Activated B cell treated with CpG ODN at 0.5 μM for 24 hours (primary cell): ENCODE results near the gene RSBN1. TPM values are rescaled to one million over a fixed set of nuclear protein-coding genes. Genes with fewer than 3 reads are reported as not detected.

ENCODE experiments used
- ATAC-seq: fragments of 200-7000 bp; cut with Tn5 transposase; one replicate; pipeline ENCODE4 v1.10.0; 2021; ENCODE audit warnings: low read depth, mild to moderate bottlenecking, moderate library complexity
- CTCF ChIA-PET: fragments of 350-600 bp; sonication (Branson Sonifier 250); formaldehyde crosslinking; loops from one replicate; lab custom pipeline; 2021; ENCODE audit warnings: antibody characterized with exemption; lab: Charles Lee
- POLR2A ChIA-PET: fragments of 350-600 bp; sonication (Branson Sonifier 250); formaldehyde crosslinking; loops from one replicate; lab custom pipeline; 2021; ENCODE audit warnings: antibody characterized with exemption; lab: Charles Lee
- DNase-seq: peaks from one replicate; pipeline ENCODE4 v3.0.0; 2022
- H3K27ac Mint-ChIP-seq: one replicate; pipeline ENCODE4 v1.8.0; 2020; ENCODE audit warnings: mixed read lengths
- H3K27me3 Mint-ChIP-seq: one replicate; pipeline ENCODE4 v1.8.0; 2021; ENCODE audit warnings: mixed read lengths
- H3K36me3 Mint-ChIP-seq: one replicate; pipeline ENCODE4 v1.8.0; 2021; ENCODE audit warnings: low read depth, mixed read lengths
- H3K4me1 Mint-ChIP-seq: one replicate; pipeline ENCODE4 v1.8.0; 2021; ENCODE audit warnings: mixed read lengths
- H3K4me3 Mint-ChIP-seq: one replicate; pipeline ENCODE4 v1.8.0; 2020; ENCODE audit warnings: mild to moderate bottlenecking, mixed read lengths
- H3K9me3 Mint-ChIP-seq: one replicate; pipeline ENCODE4 v1.8.0; 2020; ENCODE audit warnings: mixed read lengths
- CTCF ChIP-seq: fragments of 200-600 bp; IDR thresholded peaks from one replicate; pipeline ENCODE4 v1.8.0; 2022; ENCODE audit warnings: antibody characterized with exemption, mild to moderate bottlenecking
- intact Hi-C: fragments of 100-400 bp; cut with micrococcal nuclease; formaldehyde crosslinking; loops from one replicate; pipeline ENCODE4 v1.15.1; 2024
- total RNA-seq: library from RNA; stranded (reverse); gene quantifications from 2 replicates; pipeline ENCODE4 v1.2.3, GENCODE V29; 2022

Gene RSBN1
- total RNA-seq, 1 donor from 2014 or later, result 29.1 TPM

GRCh38 chr1:113769601-113769970, 42.7 kb downstream of the RSBN1 start:
- Mint-ChIP-seq H3K9me3 (no peaks in the 10 kb centered on the region), H3K4me3 (no peak overlapping the region), H3K4me1 (peaks cover 12% of the 10 kb centered on the region), H3K36me3 (peaks cover 63% of the 10 kb centered on the region), H3K27me3 (no peaks in the 10 kb centered on the region), H3K27ac (no peak overlapping the region)
- intact Hi-C loops, result loop anchor here (2.0 kb wide), 1 partner anchor 13 kb away; no protein-coding TSS in a partner anchor
- no peak for TF ChIP-seq CTCF
- ChIA-PET POLR2A (interaction anchor here (0.6 kb wide), 1 partner anchor 10 kb away, joined by 12 read pairs; the partner anchor contains the start of gene PHTF1), CTCF (interaction anchor here (0.6 kb wide), 1 partner anchor 869 kb away, joined by 3 read pairs; no protein-coding TSS in a partner anchor)
- DNase-seq, result no peak
- no peak for ATAC-seq

GRCh38 chr1:113768916-113769600, 43.2 kb downstream of the RSBN1 start:
- no peak overlapping the region for H3K4me3 Mint-ChIP-seq
- H3K9me3 Mint-ChIP-seq, result no peaks in the 10 kb centered on the region
- intact Hi-C loops, result loop anchor here (2.0 kb wide), 1 partner anchor 14 kb away; no protein-coding TSS in a partner anchor
- POLR2A ChIA-PET, result interaction anchor here (0.6 kb wide), 2 partner anchors 9 kb away, joined by 5 to 12 read pairs; partner anchors contain the start of gene PHTF1
- no peak for ATAC-seq
- no peak for TF ChIP-seq CTCF
- H3K4me1 Mint-ChIP-seq, result peaks cover 12% of the 10 kb centered on the region
- CTCF ChIA-PET, result no interaction called here
- no peaks in the 10 kb centered on the region for H3K27me3 Mint-ChIP-seq
- DNase-seq, result no peak
- H3K36me3 Mint-ChIP-seq, result peaks cover 66% of the 10 kb centered on the region
- peak overlapping the region; percentile 62 for H3K27ac Mint-ChIP-seq

GRCh38 chr1:113765306-113766230, 46.7 kb downstream of the RSBN1 start:
- ChIA-PET POLR2A (interaction anchor here (0.6 kb wide), 1 partner anchor 7 kb away, joined by 4 read pairs; no protein-coding TSS in a partner anchor), CTCF (no interaction called here)
- H3K27me3 Mint-ChIP-seq, result no peaks in the 10 kb centered on the region

GRCh38 chr1:113763661-113764060, 48.6 kb downstream of the RSBN1 start:
- no peaks in the 10 kb centered on the region for H3K27me3 Mint-ChIP-seq
- H3K4me3 Mint-ChIP-seq, result no peak overlapping the region
- TF ChIP-seq CTCF, result no peak
- intact Hi-C loops, result no loop called here
- H3K4me1 Mint-ChIP-seq, result peaks cover 8% of the 10 kb centered on the region
- ATAC-seq (no peak), DNase-seq (no peak)
- POLR2A ChIA-PET, result interaction anchor here (1.3 kb wide), 1 partner anchor 49 kb away, joined by 3 read pairs; the partner anchor contains the start of gene RSBN1
- peaks cover 59% of the 10 kb centered on the region for H3K36me3 Mint-ChIP-seq
- H3K9me3 Mint-ChIP-seq, result no peaks in the 10 kb centered on the region
- CTCF ChIA-PET, result no interaction called here
- no peak overlapping the region for H3K27ac Mint-ChIP-seq

More at GRCh38 chr1:113765306-113766230, 46.7 kb downstream of the RSBN1 start:
- DNase-seq, result no peak
- peaks cover 12% of the 10 kb centered on the region for H3K4me1 Mint-ChIP-seq
- H3K27ac Mint-ChIP-seq, result no peak overlapping the region
- no peak for ATAC-seq
- peaks cover 62% of the 10 kb centered on the region for H3K36me3 Mint-ChIP-seq
- H3K4me3 Mint-ChIP-seq, result no peak overlapping the region
- intact Hi-C loops, result no loop called here
- H3K9me3 Mint-ChIP-seq, result no peaks in the 10 kb centered on the region
- no peak for TF ChIP-seq CTCF
